ENCODE data around the gene PGBD5.

Gene PGBD5

GRCh38 chr1:230265200-230266115 lies 160.7 kb downstream of the PGBD5 start:
- no peak for DNase-seq (ENCODE audit: low read depth in 2 of 3, low spot score in 1 of 3)

Data from stimulated activated CD4-positive, alpha-beta T cell treated with anti-CD3 and anti-CD28 coated beads, Interleukin-12 subunit alpha, Interleukin-12 subunit beta, amount 100 ng/mL, for 48 hours (primary cell).